WTC11 (cell line): ENCODE data around the gene B4GAT1.

Source experiments
- CREM ChIP-seq: sonication (generic); formaldehyde crosslinking; IDR thresholded peaks from 2 replicates; pipeline ENCODE4 v1.8.1; 2022; ENCODE audit warnings: mild to moderate bottlenecking, missing genetic modification reagents, moderate library complexity
- JUN ChIP-seq: sonication (generic); formaldehyde crosslinking; IDR thresholded peaks from 2 replicates; pipeline ENCODE4 v1.8.0; 2023; ENCODE audit warnings: mild to moderate bottlenecking, missing genetic modification reagents
- ZNF121 ChIP-seq: sonication (generic); formaldehyde crosslinking; IDR thresholded peaks from 2 replicates; pipeline ENCODE4 v1.8.0; 2023; ENCODE audit warnings: missing genetic modification reagents
- ZNF263 ChIP-seq: sonication (generic); formaldehyde crosslinking; IDR thresholded peaks from 2 replicates; pipeline ENCODE4 v1.8.1; 2022; ENCODE audit warnings: low read depth, mild to moderate bottlenecking, moderate library complexity, missing genetic modification reagents
- TF ChIP-seq, protein P1 (sequence below): sonication (generic); formaldehyde crosslinking; IDR thresholded peaks from 2 replicates; pipeline ENCODE4 v1.8.0; 2022; ENCODE audit warnings: mild to moderate bottlenecking, missing genetic modification reagents
- TF ChIP-seq, protein P2 (sequence below): fragments of 200-600 bp; IDR thresholded peaks from 2 replicates; pipeline ENCODE4 v1.8.0; 2022; ENCODE audit warnings: antibody characterized with exemption
- TF ChIP-seq, protein P3 (sequence below): sonication (generic); formaldehyde crosslinking; IDR thresholded peaks from 2 replicates; pipeline ENCODE4 v1.8.0; 2022; ENCODE audit warnings: mild to moderate bottlenecking, missing genetic modification reagents

- TF ChIP-seq CREM (CRISPR knock-in tag), result no peak
- TF ChIP-seq ZNF263, result no peak
- TF ChIP-seq, protein P1, sequence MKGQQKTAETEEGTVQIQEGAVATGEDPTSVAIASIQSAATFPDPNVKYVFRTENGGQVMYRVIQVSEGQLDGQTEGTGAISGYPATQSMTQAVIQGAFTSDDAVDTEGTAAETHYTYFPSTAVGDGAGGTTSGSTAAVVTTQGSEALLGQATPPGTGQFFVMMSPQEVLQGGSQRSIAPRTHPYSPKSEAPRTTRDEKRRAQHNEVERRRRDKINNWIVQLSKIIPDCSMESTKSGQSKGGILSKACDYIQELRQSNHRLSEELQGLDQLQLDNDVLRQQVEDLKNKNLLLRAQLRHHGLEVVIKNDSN (CRISPR knock-in tag), result no peak
- TF ChIP-seq, protein P2, sequence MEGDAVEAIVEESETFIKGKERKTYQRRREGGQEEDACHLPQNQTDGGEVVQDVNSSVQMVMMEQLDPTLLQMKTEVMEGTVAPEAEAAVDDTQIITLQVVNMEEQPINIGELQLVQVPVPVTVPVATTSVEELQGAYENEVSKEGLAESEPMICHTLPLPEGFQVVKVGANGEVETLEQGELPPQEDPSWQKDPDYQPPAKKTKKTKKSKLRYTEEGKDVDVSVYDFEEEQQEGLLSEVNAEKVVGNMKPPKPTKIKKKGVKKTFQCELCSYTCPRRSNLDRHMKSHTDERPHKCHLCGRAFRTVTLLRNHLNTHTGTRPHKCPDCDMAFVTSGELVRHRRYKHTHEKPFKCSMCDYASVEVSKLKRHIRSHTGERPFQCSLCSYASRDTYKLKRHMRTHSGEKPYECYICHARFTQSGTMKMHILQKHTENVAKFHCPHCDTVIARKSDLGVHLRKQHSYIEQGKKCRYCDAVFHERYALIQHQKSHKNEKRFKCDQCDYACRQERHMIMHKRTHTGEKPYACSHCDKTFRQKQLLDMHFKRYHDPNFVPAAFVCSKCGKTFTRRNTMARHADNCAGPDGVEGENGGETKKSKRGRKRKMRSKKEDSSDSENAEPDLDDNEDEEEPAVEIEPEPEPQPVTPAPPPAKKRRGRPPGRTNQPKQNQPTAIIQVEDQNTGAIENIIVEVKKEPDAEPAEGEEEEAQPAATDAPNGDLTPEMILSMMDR, result no peak
- TF ChIP-seq JUN (CRISPR knock-in tag), result no peak
- TF ChIP-seq, protein P3, sequence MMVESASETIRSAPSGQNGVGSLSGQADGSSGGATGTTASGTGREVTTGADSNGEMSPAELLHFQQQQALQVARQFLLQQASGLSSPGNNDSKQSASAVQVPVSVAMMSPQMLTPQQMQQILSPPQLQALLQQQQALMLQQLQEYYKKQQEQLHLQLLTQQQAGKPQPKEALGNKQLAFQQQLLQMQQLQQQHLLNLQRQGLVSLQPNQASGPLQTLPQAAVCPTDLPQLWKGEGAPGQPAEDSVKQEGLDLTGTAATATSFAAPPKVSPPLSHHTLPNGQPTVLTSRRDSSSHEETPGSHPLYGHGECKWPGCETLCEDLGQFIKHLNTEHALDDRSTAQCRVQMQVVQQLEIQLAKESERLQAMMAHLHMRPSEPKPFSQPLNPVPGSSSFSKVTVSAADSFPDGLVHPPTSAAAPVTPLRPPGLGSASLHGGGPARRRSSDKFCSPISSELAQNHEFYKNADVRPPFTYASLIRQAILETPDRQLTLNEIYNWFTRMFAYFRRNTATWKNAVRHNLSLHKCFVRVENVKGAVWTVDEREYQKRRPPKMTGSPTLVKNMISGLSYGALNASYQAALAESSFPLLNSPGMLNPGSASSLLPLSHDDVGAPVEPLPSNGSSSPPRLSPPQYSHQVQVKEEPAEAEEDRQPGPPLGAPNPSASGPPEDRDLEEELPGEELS (CRISPR knock-in tag), result no peak
- no peak for TF ChIP-seq ZNF121 (CRISPR knock-in tag)
These were observed 15.7 kb downstream of the B4GAT1 start for GRCh38 chr11:66331542-66332370.
